Middle frontal gyrus (tissue), 1 donor: ENCODE data around the gene KCNA3.
"Not testable (repeated sequence)": the region's sequence is repeated elsewhere in the genome, so short reads cannot be mapped to it uniquely, and the experiment has no call there.

Experiments used
- DNase-seq: peaks from one replicate; pipeline ENCODE4 v3.0.0-alpha.2; 2015; ENCODE audit warnings: low spot score; ENCODE audit errors: extremely low spot score

KCNA3 gene

GRCh38 chr1:110680036-110680735, 5.4 kb upstream of the KCNA3 start:
- DNase-seq, result no peak

- no peak for DNase-seq
Measured at GRCh38 chr1:110677526-110677925, 2.8 kb upstream of the KCNA3 start.

- no peak for DNase-seq
Measured at GRCh38 chr1:110676970-110677369, 2.2 kb upstream of the KCNA3 start.

- DNase-seq, result no peak
Measured at GRCh38 chr1:110675060-110675791, 486 bp upstream of the KCNA3 start.

- DNase-seq, result no peak
Measured at GRCh38 chr1:110673805-110674336, 869 bp downstream of the KCNA3 start.

DNA sequence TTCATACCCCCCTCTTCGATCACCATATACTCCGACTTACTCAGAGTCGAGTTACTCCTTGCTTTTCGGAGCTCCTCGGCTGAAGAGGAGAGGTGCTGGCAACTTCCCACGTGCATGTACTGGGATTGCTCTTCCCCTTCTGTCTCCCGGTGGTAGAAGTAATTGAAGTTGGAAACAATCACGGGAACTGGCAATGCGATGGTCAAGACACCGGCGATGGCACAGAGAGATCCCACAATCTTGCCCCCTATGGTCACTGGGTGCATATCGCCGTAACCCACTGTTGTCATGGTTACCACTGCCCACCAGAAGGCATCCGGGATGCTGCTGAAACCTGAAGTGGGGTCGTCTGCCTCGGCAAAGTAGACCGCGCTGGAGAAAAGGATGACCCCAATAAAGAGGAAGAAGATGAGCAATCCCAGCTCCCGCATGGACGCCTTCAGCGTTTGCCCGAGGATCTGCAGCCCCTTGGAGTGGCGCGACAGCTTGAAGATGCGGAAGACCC, 1.5 kb downstream of the KCNA3 start:
- DNase-seq, result no peak

GRCh38 chr1:110672753-110673108, 2.0 kb downstream of the KCNA3 start:
- DNase-seq, result no peak

DNA sequence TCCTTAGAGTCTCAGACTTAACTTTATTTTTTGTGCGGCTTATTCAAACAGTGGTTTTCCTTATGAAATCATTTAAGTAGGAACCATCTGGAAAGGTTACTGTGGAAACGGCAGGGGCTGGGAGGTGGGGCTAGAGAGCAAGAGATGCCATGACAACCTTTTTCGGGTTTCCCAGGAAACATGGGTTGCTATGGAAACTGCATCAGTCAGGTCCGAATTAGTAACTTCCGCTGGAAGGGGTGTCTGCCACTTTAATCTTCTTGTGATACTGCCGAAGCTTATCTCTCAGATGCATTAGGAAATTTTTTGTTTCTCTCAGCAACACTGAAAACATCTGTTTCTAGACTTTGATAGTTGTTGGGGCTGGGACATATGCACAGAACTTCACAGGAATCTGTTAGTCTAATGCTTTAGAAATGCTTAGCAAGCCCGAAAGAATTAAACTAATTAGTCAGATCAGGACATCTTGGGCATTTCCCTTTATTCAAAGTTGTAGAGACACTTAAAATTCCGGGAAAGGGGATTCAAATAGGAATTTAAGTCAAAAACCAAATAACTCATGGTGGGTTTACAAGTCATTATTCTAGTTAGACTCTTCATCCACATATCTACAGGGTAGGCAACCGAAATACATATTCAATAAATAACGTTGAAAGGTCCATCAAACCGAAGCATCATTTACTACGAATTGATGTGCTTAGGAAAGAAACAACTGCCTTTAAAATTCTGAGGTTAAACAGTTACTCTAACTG, 2.6 kb downstream of the KCNA3 start:
- peak; percentile 56 for DNase-seq

- no peak for DNase-seq
Measured at GRCh38 chr1:110671361-110671760, 3.4 kb downstream of the KCNA3 start.

GRCh38 chr1:110668549-110668948, 6.2 kb downstream of the KCNA3 start:
- no peak for DNase-seq

GRCh38 chr1:110667776-110668175, 7.0 kb downstream of the KCNA3 start:
- no peak for DNase-seq

DNA sequence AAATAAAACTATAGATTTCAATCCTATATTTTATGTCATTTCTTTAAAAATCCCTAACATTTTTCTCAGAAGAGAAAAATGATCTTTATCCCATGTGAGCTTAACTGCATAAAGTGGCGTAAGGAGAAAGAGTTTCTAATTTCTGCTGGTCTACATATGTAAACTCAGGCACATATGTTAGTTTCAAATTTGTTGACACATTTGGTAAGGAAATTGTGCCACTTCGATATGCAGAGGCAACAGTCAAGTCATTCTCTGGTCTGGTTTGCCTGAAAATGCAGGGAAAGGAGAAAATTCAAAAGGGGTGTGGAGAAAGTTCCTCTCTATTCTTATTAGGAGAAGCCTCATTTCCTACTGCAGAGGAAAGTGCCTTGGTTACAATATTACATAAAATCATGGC, 11.5 kb downstream of the KCNA3 start:
- DNase-seq, result no peak

DNA sequence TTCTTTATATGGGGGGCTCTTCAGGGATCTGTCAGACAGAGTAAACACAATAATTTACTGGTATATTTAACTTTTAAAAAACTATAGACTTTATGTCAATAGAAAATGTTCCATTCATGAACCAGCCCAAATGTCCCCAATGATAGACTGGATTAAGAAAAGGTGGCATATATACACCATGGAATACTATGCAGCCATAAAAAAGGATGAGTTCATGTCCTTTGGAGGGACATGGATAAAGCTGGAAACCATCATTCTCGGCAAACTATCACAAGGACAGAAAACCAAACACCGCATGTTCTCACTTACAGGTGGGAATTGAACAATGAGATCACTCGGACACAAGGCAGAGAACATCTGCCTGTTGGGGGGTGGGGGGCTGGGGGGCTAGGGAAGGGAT, 15.2 kb downstream of the KCNA3 start:
- DNase-seq, result not testable (repeated sequence)

DNA sequence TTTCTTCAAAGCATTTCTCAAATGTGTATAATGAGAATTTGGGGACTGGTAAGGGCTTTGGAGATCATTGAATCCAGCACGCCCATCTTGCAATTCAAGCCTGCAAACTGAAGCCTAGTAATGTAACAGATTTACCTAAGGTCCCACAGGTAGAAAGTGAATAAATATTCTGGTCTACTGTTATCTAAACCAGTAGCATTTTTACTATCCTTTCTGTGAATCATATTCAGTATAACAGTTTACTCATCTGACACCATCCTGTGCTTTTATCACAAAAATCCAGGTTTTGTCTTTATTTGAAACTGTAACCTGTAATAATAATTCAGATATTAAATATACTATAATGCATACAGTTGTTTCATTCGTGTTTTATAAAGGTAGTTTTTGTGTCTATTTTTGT, 17.4 kb downstream of the KCNA3 start:
- DNase-seq, result no peak

- no peak for DNase-seq
Measured at GRCh38 chr1:110650609-110651008, 24.1 kb downstream of the KCNA3 start.

- no peak for DNase-seq
Measured at GRCh38 chr1:110648417-110648816, 26.3 kb downstream of the KCNA3 start.

- no peak for DNase-seq
Measured at GRCh38 chr1:110647254-110647891, 27.4 kb downstream of the KCNA3 start.

- DNase-seq, result no peak
Measured at GRCh38 chr1:110645821-110646735, 28.7 kb downstream of the KCNA3 start.

- DNase-seq, result no peak
Measured at GRCh38 chr1:110645211-110645610, 29.5 kb downstream of the KCNA3 start.

- DNase-seq, result no peak
Measured at GRCh38 chr1:110643879-110644472, 30.8 kb downstream of the KCNA3 start.
